SK-N-SH (cell line): ENCODE results near the gene CRYBG3. TPM values are rescaled to one million over a fixed set of nuclear protein-coding genes. Genes with fewer than 3 reads are reported as not detected.

Experiments used
- CTCF ChIA-PET: fragments of 300-600, 350-600 bp; formaldehyde crosslinking; extraction: SDS; loops from one replicate; lab custom pipeline; 2021; lab: Yijun Ruan, JAX
- POLR2A ChIA-PET: fragments of 350-600 bp; sonication (Branson Sonifier 250); formaldehyde crosslinking; extraction: SDS; loops from one replicate; lab custom pipeline; 2020; ENCODE audit warnings: antibody characterized with exemption, inconsistent platforms; lab: Yijun Ruan, JAX
- DNase-seq: peaks from one replicate; pipeline ENCODE4 v3.0.0; 2012
- H2AFZ ChIP-seq: fragments of 200-600 bp; sonication (generic); 2 replicates; pipeline ENCODE4 v1.8.1; 2016; ENCODE audit warnings: antibody characterized with exemption, mild to moderate bottlenecking, low read depth
- H3F3A ChIP-seq: fragments of 200-600 bp; sonication (generic); replicated peaks from 2 replicates; pipeline ENCODE3; 2016; ENCODE audit warnings: antibody characterized with exemption, mild to moderate bottlenecking; ENCODE audit not compliant: insufficient read depth
- H3K27ac ChIP-seq, 2 experiments: fragments of 200-500 bp in 1 of 2; fragments of 200-600 bp in 1 of 2; sonication (Bioruptor generic) in 1 of 2; sonication (generic), shearing (Covaris generic) in 1 of 2; 2 replicates each; pipeline versions ENCODE4 v1.5.1 to v1.6.1; 2014 to 2016; ENCODE audit warnings: low read depth in 2 of 2, inconsistent platforms in 1 of 2, low read length in 1 of 2, mild to moderate bottlenecking in 1 of 2, mixed read lengths in 1 of 2
- H3K27me3 ChIP-seq: fragments of 200-600 bp; sonication (generic), shearing (Covaris generic); 2 replicates; pipeline ENCODE4 v1.6.1; 2016; ENCODE audit warnings: mixed run types; ENCODE audit not compliant: insufficient read depth
- H3K36me3 ChIP-seq, 2 experiments: fragments of 200-500 bp in 1 of 2; fragments of 200-600 bp in 1 of 2; sonication (Bioruptor generic) in 1 of 2; sonication (generic) in 1 of 2; replicated peaks in 1 of 2; 2 replicates each; pipeline versions ENCODE3 to v1.5.1; 2014 to 2016; ENCODE audit warnings: low read length in 1 of 2, mild to moderate bottlenecking in 1 of 2; ENCODE audit not compliant: insufficient read depth in 2 of 2, control insufficient read depth in 1 of 2
- H3K4me1 ChIP-seq, 2 experiments: fragments of 200-500 bp in 1 of 2; fragments of 200-600 bp in 1 of 2; sonication (Bioruptor generic) in 1 of 2; sonication (generic), shearing (Covaris generic) in 1 of 2; 2 replicates each; pipeline versions ENCODE4 v1.5.1 to v1.6.1; 2014 to 2016; ENCODE audit warnings: low read depth in 1 of 2, low read length in 1 of 2, mixed run types in 1 of 2; ENCODE audit not compliant: insufficient read depth in 2 of 2, control insufficient read depth in 1 of 2
- H3K4me2 ChIP-seq: fragments of 200-600 bp; sonication (generic), shearing (Covaris generic); 2 replicates; pipeline ENCODE4 v1.6.1; 2017; ENCODE audit warnings: mixed run types
- H3K4me3 ChIP-seq, 2 experiments: fragments of 200-500 bp in 1 of 2; fragments of 200-600 bp in 1 of 2; sonication (Bioruptor generic) in 1 of 2; sonication (generic), shearing (Covaris generic) in 1 of 2; 2 replicates each; pipeline versions ENCODE4 v1.5.1 to v1.8.1; 2014 to 2016; ENCODE audit warnings: low read depth in 2 of 2, inconsistent platforms in 1 of 2, low read length in 1 of 2, mild to moderate bottlenecking in 1 of 2, mixed read lengths in 1 of 2, moderate library complexity in 1 of 2
- H3K79me2 ChIP-seq: fragments of 200-600 bp; sonication (generic); 2 replicates; pipeline ENCODE4 v1.8.1; 2017; ENCODE audit warnings: mild to moderate bottlenecking; ENCODE audit not compliant: insufficient read depth
- H3K9ac ChIP-seq: fragments of 200-600 bp; sonication (generic); 2 replicates; pipeline ENCODE4 v1.6.1; 2017; ENCODE audit warnings: mixed run types
- H3K9me2 ChIP-seq: fragments of 200-600 bp; sonication (generic); 2 replicates; pipeline ENCODE4 v1.6.1; 2017; ENCODE audit warnings: mixed run types
- H3K9me3 ChIP-seq: fragments of 200-600 bp; sonication (generic); 2 replicates; pipeline ENCODE4 v1.6.1; 2017; ENCODE audit warnings: mixed run types, mild to moderate bottlenecking, moderate library complexity
- H4K20me1 ChIP-seq: fragments of 200-600 bp; sonication (generic); 2 replicates; pipeline ENCODE4 v1.6.1; 2017; ENCODE audit warnings: mild to moderate bottlenecking, mixed run types; ENCODE audit not compliant: insufficient read depth
- EP300 ChIP-seq, 2 experiments: IDR thresholded peaks; 2 replicates each; pipeline versions ENCODE4 v1.4.0 to v1.6.1; 2012; ENCODE audit warnings: borderline replicate concordance in 1 of 2, low read depth in 1 of 2, low read length in 1 of 2
- GATA2 ChIP-seq: sonication (generic); formaldehyde crosslinking; IDR thresholded peaks from 2 replicates; pipeline ENCODE4 v1.5.0; 2020; ENCODE audit warnings: mild to moderate bottlenecking, missing genetic modification reagents
- IRF3 ChIP-seq: fragments of 150-350 bp; IDR thresholded peaks from 2 replicates; pipeline ENCODE4 v1.6.1; 2016; ENCODE audit warnings: mild to moderate bottlenecking, low read depth, low read length
- JUND ChIP-seq: IDR thresholded peaks from 2 replicates; pipeline ENCODE4 v1.4.0; 2012
- MXI1 ChIP-seq: IDR thresholded peaks from 2 replicates; pipeline ENCODE4 v1.6.1; 2012; ENCODE audit warnings: mild to moderate bottlenecking, low read depth, low read length, improper control_type of control experiment
- NRF1 ChIP-seq: IDR thresholded peaks from 2 replicates; pipeline ENCODE4 v1.6.1; 2012; ENCODE audit warnings: low read depth, mild to moderate bottlenecking, low read length
- POLR2AphosphoS5 ChIP-seq: IDR thresholded peaks from 2 replicates; pipeline ENCODE4 v1.6.1; 2012; ENCODE audit warnings: low read depth, low read length
- RCOR1 ChIP-seq: fragments of 150-350 bp; IDR thresholded peaks from 2 replicates; pipeline ENCODE4 v1.6.1; 2017; ENCODE audit warnings: antibody characterized with exemption, low read length
- RFX5 ChIP-seq: IDR thresholded peaks from 2 replicates; pipeline ENCODE4 v1.6.1; 2012; ENCODE audit warnings: mild to moderate bottlenecking, improper control_type of control experiment, low read length
- TAF1 ChIP-seq: IDR thresholded peaks from 2 replicates; pipeline ENCODE4 v1.6.1; 2012; ENCODE audit warnings: low read depth, mild to moderate bottlenecking, low read length, moderate library complexity, borderline replicate concordance
- TCF12 ChIP-seq: IDR thresholded peaks from 2 replicates; pipeline ENCODE4 v1.4.0; 2012
- WGBS: methylation state at CpG from one replicate; pipeline ENCODE4 v1.1.6; 2017; ENCODE audit warnings: low lambda C conversion rate; 5-methylcytosine and 5-hydroxymethylcytosine counted together
- polyA plus RNA-seq, 3 experiments: library from polyadenylated mRNA; depleted of rRNA; stranded (reverse); fragments of >200 nt; gene quantifications; 2 replicates each; pipeline ENCODE4 v1.2.3, GENCODE V29; 2012
- TF ChIP-seq, protein P1 (sequence below): IDR thresholded peaks from 2 replicates; pipeline ENCODE4; 2012
- TF ChIP-seq, protein P2 (sequence below): IDR thresholded peaks from 2 replicates; pipeline ENCODE4 v1.4.0; 2012; ENCODE audit warnings: low read depth
- TF ChIP-seq, protein P3 (sequence below): IDR thresholded peaks from 2 replicates; pipeline ENCODE4 v1.4.0; 2012; ENCODE audit warnings: low read depth, borderline replicate concordance
- TF ChIP-seq, protein P4 (sequence below): fragments of 150-350 bp; IDR thresholded peaks from 2 replicates; pipeline ENCODE4 v1.6.1; 2017; ENCODE audit warnings: antibody characterized with exemption, low read length, low read depth, borderline replicate concordance

Gene CRYBG3
- polyA plus RNA-seq, 1 of the 3 experiments (the other 2 are of a cell fraction) = 2.4 TPM

GRCh38 chr3:97772926-97773325 is 48.9 kb upstream of the CRYBG3 start:
- Histone ChIP-seq H3K79me2 (no peaks in the 10 kb centered on the region), H3K4me3 (no peak overlapping the region), H3F3A (no peaks in the 10 kb centered on the region), H3K9me3 (no peaks in the 10 kb centered on the region), H3K27ac (no peak overlapping the region), H3K27me3 (no peaks in the 10 kb centered on the region), H4K20me1 (no peaks in the 10 kb centered on the region), H3K9me2 (no peaks in the 10 kb centered on the region), H3K36me3 (peaks cover 9 to 23% of the 10 kb centered on the region in 2 experiments), H3K4me2 (no peak overlapping the region), H2AFZ (no peak overlapping the region), H3K4me1 (no peaks in the 10 kb centered on the region; a peak in 1 of 4 replicates), H3K9ac (no peak overlapping the region)
- CTCF ChIA-PET = no interaction called here
- POLR2A ChIA-PET = no interaction called here
- 94% methylated on average over 3 of the region's 3 CpGs for WGBS
- no peak for DNase-seq
- TF ChIP-seq POLR2AphosphoS5 = no peak
- TF ChIP-seq EP300 (IDR thresholded peaks at IDR 0.05; ENCODE audit: borderline replicate concordance in 1 of 2, low read depth in 1 of 2, low read length in 1 of 2) = no peak
- no peak for TF ChIP-seq MXI1
- no peak for TF ChIP-seq NRF1
- TF ChIP-seq JUND = no peak
- no peak for TF ChIP-seq IRF3
- TF ChIP-seq GATA2 (CRISPR knock-in tag) = no peak
- TF ChIP-seq, protein P1, sequence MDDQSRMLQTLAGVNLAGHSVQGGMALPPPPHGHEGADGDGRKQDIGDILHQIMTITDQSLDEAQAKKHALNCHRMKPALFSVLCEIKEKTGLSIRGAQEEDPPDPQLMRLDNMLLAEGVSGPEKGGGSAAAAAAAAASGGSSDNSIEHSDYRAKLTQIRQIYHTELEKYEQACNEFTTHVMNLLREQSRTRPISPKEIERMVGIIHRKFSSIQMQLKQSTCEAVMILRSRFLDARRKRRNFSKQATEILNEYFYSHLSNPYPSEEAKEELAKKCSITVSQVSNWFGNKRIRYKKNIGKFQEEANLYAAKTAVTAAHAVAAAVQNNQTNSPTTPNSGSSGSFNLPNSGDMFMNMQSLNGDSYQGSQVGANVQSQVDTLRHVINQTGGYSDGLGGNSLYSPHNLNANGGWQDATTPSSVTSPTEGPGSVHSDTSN = no peak
- TF ChIP-seq, protein P2, sequence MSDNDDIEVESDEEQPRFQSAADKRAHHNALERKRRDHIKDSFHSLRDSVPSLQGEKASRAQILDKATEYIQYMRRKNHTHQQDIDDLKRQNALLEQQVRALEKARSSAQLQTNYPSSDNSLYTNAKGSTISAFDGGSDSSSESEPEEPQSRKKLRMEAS = no peak
- TF ChIP-seq TCF12 = no peak
- no peak for TF ChIP-seq RFX5
- no peak for TF ChIP-seq RCOR1
- TF ChIP-seq, protein P3, sequence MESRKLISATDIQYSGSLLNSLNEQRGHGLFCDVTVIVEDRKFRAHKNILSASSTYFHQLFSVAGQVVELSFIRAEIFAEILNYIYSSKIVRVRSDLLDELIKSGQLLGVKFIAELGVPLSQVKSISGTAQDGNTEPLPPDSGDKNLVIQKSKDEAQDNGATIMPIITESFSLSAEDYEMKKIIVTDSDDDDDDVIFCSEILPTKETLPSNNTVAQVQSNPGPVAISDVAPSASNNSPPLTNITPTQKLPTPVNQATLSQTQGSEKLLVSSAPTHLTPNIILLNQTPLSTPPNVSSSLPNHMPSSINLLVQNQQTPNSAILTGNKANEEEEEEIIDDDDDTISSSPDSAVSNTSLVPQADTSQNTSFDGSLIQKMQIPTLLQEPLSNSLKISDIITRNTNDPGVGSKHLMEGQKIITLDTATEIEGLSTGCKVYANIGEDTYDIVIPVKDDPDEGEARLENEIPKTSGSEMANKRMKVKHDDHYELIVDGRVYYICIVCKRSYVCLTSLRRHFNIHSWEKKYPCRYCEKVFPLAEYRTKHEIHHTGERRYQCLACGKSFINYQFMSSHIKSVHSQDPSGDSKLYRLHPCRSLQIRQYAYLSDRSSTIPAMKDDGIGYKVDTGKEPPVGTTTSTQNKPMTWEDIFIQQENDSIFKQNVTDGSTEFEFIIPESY = no peak
- TF ChIP-seq, protein P4, sequence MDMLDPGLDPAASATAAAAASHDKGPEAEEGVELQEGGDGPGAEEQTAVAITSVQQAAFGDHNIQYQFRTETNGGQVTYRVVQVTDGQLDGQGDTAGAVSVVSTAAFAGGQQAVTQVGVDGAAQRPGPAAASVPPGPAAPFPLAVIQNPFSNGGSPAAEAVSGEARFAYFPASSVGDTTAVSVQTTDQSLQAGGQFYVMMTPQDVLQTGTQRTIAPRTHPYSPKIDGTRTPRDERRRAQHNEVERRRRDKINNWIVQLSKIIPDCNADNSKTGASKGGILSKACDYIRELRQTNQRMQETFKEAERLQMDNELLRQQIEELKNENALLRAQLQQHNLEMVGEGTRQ = no peak
- TF ChIP-seq TAF1 = no peak
